WTC11 (cell line): Measurements from ENCODE around the gene NFE2L3. TPM values are rescaled to one million over a fixed set of nuclear protein-coding genes. Genes with fewer than 3 reads are reported as not detected.

Source experiments
- ATAC-seq: fragments of 200-7000 bp; cut with Tn5 transposase; 2 replicates; pipeline ENCODE4 v1.10.0; 2021; ENCODE audit warnings: mild to moderate bottlenecking, moderate library complexity
- CTCF ChIA-PET: fragments of 300-600 bp; sonication (Branson Sonifier 250); formaldehyde crosslinking; loops from one replicate; lab custom pipeline; 2021; ENCODE audit warnings: antibody characterized with exemption; lab: Charles Lee
- POLR2A ChIA-PET: fragments of 350-600 bp; sonication (Branson Sonifier 250); formaldehyde crosslinking; loops from one replicate; lab custom pipeline; 2021; ENCODE audit warnings: antibody characterized with exemption; lab: Charles Lee
- DNase-seq: peaks from one replicate; pipeline ENCODE4 v3.0.0; 2021; ENCODE audit warnings: low spot score
- H3K27ac Mint-ChIP-seq: 2 replicates; pipeline ENCODE4 v1.8.0; 2021; ENCODE audit warnings: mixed read lengths
- H3K27me3 Mint-ChIP-seq: 2 replicates; pipeline ENCODE4 v1.8.0; 2021; ENCODE audit warnings: low read depth, mild to moderate bottlenecking, moderate library complexity, mixed read lengths
- H3K36me3 Mint-ChIP-seq: 2 replicates; pipeline ENCODE4 v1.8.0; 2021; ENCODE audit warnings: mixed read lengths
- H3K4me1 Mint-ChIP-seq: 2 replicates; pipeline ENCODE4 v1.8.0; 2022; ENCODE audit warnings: mixed read lengths
- H3K4me3 Mint-ChIP-seq: 2 replicates; pipeline ENCODE4 v1.8.0; 2021; ENCODE audit warnings: mild to moderate bottlenecking, moderate library complexity, mixed read lengths
- H3K9me3 Mint-ChIP-seq: 2 replicates; pipeline ENCODE4 v1.8.0; 2021; ENCODE audit warnings: mixed read lengths
- ATF1 ChIP-seq: sonication (generic); formaldehyde crosslinking; IDR thresholded peaks from 2 replicates; pipeline ENCODE4 v1.8.1; 2023; ENCODE audit warnings: mild to moderate bottlenecking, moderate library complexity, missing genetic modification reagents
- CTCF ChIP-seq: fragments of 200-600 bp; IDR thresholded peaks from 2 replicates; pipeline ENCODE4 v1.8.0; 2022; ENCODE audit warnings: antibody characterized with exemption
- FOXJ3 ChIP-seq: sonication (generic); formaldehyde crosslinking; IDR thresholded peaks from 2 replicates; pipeline ENCODE4 v1.9.0; 2021; ENCODE audit warnings: missing genetic modification reagents, mild to moderate bottlenecking, borderline replicate concordance
- FOXP4 ChIP-seq: sonication (generic); formaldehyde crosslinking; IDR thresholded peaks from 2 replicates; pipeline ENCODE4 v1.8.0; 2022; ENCODE audit warnings: mild to moderate bottlenecking, missing genetic modification reagents
- GRHL2 ChIP-seq: fragments of 250-450 bp; sonication (Bioruptor Pico); IDR thresholded peaks from 2 replicates; pipeline ENCODE4 v1.8.0; 2022; ENCODE audit warnings: mild to moderate bottlenecking, moderate library complexity; ENCODE audit not compliant: insufficient replicate concordance, severe bottlenecking
- JUN ChIP-seq: sonication (generic); formaldehyde crosslinking; IDR thresholded peaks from 2 replicates; pipeline ENCODE4 v1.8.0; 2023; ENCODE audit warnings: mild to moderate bottlenecking, missing genetic modification reagents
- NR3C1 ChIP-seq: sonication (generic); formaldehyde crosslinking; conservative IDR thresholded peaks from 2 replicates; pipeline ENCODE4 v1.8.1; 2023; ENCODE audit warnings: low read depth, mild to moderate bottlenecking, missing genetic modification reagents
- OVOL2 ChIP-seq: fragments of 250-450 bp; sonication (Bioruptor Pico); IDR thresholded peaks from 2 replicates; pipeline ENCODE4 v1.9.0; 2021; ENCODE audit warnings: mild to moderate bottlenecking, borderline replicate concordance
- PRDM15 ChIP-seq: sonication (generic); formaldehyde crosslinking; IDR thresholded peaks from 2 replicates; pipeline ENCODE4 v1.8.0; 2022; ENCODE audit warnings: missing genetic modification reagents
- PREB ChIP-seq: sonication (generic); formaldehyde crosslinking; IDR thresholded peaks from 2 replicates; pipeline ENCODE4 v1.8.1; 2022; ENCODE audit warnings: mild to moderate bottlenecking, missing genetic modification reagents, moderate library complexity, borderline replicate concordance
- TEAD1 ChIP-seq: sonication (generic); formaldehyde crosslinking; IDR thresholded peaks from 2 replicates; pipeline ENCODE4 v1.8.0; 2022; ENCODE audit warnings: mild to moderate bottlenecking, missing genetic modification reagents
- TEAD4 ChIP-seq: sonication (generic); formaldehyde crosslinking; IDR thresholded peaks from 2 replicates; pipeline ENCODE4 v1.8.0; 2022; ENCODE audit warnings: mild to moderate bottlenecking, missing genetic modification reagents
- ZMAT4 ChIP-seq: fragments of 250-450 bp; sonication (Bioruptor Pico); IDR thresholded peaks from 2 replicates; pipeline ENCODE4 v1.9.0; 2021; ENCODE audit warnings: mild to moderate bottlenecking
- ZNF138 ChIP-seq: sonication (generic); formaldehyde crosslinking; conservative IDR thresholded peaks from 2 replicates; pipeline ENCODE4 v1.8.1; 2022; ENCODE audit warnings: mild to moderate bottlenecking, moderate library complexity, missing genetic modification reagents
- ZNF263 ChIP-seq: sonication (generic); formaldehyde crosslinking; IDR thresholded peaks from 2 replicates; pipeline ENCODE4 v1.8.1; 2022; ENCODE audit warnings: low read depth, mild to moderate bottlenecking, moderate library complexity, missing genetic modification reagents
- ZNF416 ChIP-seq: fragments of 250-450 bp; sonication (Bioruptor Pico); IDR thresholded peaks from 2 replicates; pipeline ENCODE4 v1.9.0; 2021; ENCODE audit warnings: mild to moderate bottlenecking, inconsistent platforms
- ZNF671 ChIP-seq: fragments of 250-450 bp; sonication (Bioruptor Pico); IDR thresholded peaks from 2 replicates; pipeline ENCODE4 v1.8.0; 2021; ENCODE audit warnings: mild to moderate bottlenecking
- total RNA-seq: library from RNA; stranded (reverse); gene quantifications from 3 replicates; pipeline ENCODE4 v1.2.3, GENCODE V29; 2021
- TF ChIP-seq, protein P1 (sequence below): sonication (generic); formaldehyde crosslinking; IDR thresholded peaks from 2 replicates; pipeline ENCODE4 v1.8.1; 2022; ENCODE audit warnings: mild to moderate bottlenecking, moderate library complexity, missing genetic modification reagents
- TF ChIP-seq, protein P2 (sequence below): sonication (generic); formaldehyde crosslinking; IDR thresholded peaks from 2 replicates; pipeline ENCODE4 v1.8.1; 2023; ENCODE audit warnings: mild to moderate bottlenecking, missing genetic modification reagents, moderate library complexity

Gene NFE2L3
- total RNA-seq, 1 experiment from 2014 or later: 66.8 TPM

GRCh38 chr7:26198133-26198780 is 46.3 kb downstream of the NFE2L3 start:
- DNase-seq (no peak), ATAC-seq (no peak)
- ChIA-PET CTCF (interaction anchor here (0.7 to 1.1 kb wide), 5 partner anchors 11 to 305 kb away, joined by 3 to 6 read pairs (median 3); no protein-coding TSS in a partner anchor), POLR2A (interaction anchor here (0.5 to 4.5 kb wide), 4 partner anchors 9 to 151 kb away, joined by 3 to 35 read pairs (median 6); partner anchors contain the start of gene NFE2L3)
- Mint-ChIP-seq H3K27ac (peak overlapping the region; percentile 100), H3K9me3 (no peaks in the 10 kb centered on the region), H3K4me3 (peak overlapping the region; percentile 100), H3K4me1 (peaks cover 41% of the 10 kb centered on the region), H3K36me3 (peaks cover 73% of the 10 kb centered on the region), H3K27me3 (peaks cover 3% of the 10 kb centered on the region)
- TF ChIP-seq ATF1 (CRISPR knock-in tag): no peak
- TF ChIP-seq ZNF416 (CRISPR knock-in tag): 0 out of 2 replicates have a peak, but pooled peaks have one; percentile 62
- no peak for TF ChIP-seq TEAD1 (CRISPR knock-in tag)
- TF ChIP-seq CTCF: peak; percentile 74
- TF ChIP-seq ZMAT4: no peak

DNA sequence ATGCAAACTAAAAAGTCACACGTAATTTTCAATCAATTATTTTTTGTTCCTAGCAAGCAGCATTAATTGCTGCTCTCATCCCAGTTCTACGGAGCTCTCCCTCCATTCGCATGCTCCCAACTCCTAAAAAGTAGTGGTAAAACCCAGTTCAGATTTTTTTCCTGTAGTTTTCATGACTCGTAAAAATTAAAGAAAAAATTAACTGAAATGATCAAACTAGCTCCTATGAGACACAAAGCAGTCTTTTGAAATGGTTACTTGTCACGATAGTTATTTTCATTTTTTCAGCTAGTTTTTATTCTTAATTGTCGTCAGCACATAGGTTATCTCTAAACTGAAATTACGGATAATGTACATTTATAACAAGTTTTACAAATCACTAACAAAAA is 46.8 kb downstream of the NFE2L3 start:
- peaks cover 40% of the 10 kb centered on the region for H3K4me1 Mint-ChIP-seq
- POLR2A ChIA-PET: interaction anchor here (0.5 to 4.5 kb wide), 4 partner anchors 9 to 151 kb away, joined by 3 to 35 read pairs (median 6); partner anchors contain the start of gene NFE2L3
- no peak for ATAC-seq
- TF ChIP-seq PREB (no peak), ZNF263 (CRISPR knock-in tag) (no peak), TEAD4 (CRISPR knock-in tag) (no peak), ZNF671 (0 out of 2 replicates have a peak, but pooled peaks have one; percentile 22), FOXJ3 (CRISPR knock-in tag) (no peak), JUN (no peak)
- TF ChIP-seq, all 79 proteins: peak for 1
- H3K36me3 Mint-ChIP-seq: peaks cover 73% of the 10 kb centered on the region
- H3K9me3 Mint-ChIP-seq: no peaks in the 10 kb centered on the region
- peaks cover 3% of the 10 kb centered on the region for H3K27me3 Mint-ChIP-seq
- H3K4me3 Mint-ChIP-seq: peak overlapping the region; percentile 100
- DNase-seq: no peak
- peak overlapping the region; percentile 100 for H3K27ac Mint-ChIP-seq
- CTCF ChIA-PET: interaction anchor here (0.7 to 1.1 kb wide), 5 partner anchors 12 to 306 kb away, joined by 3 to 6 read pairs (median 3); no protein-coding TSS in a partner anchor

- peak overlapping the region; percentile 100 for H3K4me3 Mint-ChIP-seq
- H3K36me3 Mint-ChIP-seq: peaks cover 72% of the 10 kb centered on the region
- POLR2A ChIA-PET: interaction anchor here (0.6 to 4.5 kb wide), 13 partner anchors 8 to 343 kb away, joined by 3 to 35 read pairs (median 4); partner anchors contain the start of genes NFE2L3 and SNX10
- no peak for ATAC-seq
- CTCF ChIA-PET: interaction anchor here (1.1 kb wide), 3 partner anchors 12 to 306 kb away, joined by 3 to 6 read pairs (median 4); no protein-coding TSS in a partner anchor
- peaks cover 3% of the 10 kb centered on the region for H3K27me3 Mint-ChIP-seq
- H3K9me3 Mint-ChIP-seq: no peaks in the 10 kb centered on the region
- peaks cover 40% of the 10 kb centered on the region for H3K4me1 Mint-ChIP-seq
- H3K27ac Mint-ChIP-seq: peak overlapping the region; percentile 100
- peak; percentile 46 for DNase-seq
- no peak for TF ChIP-seq FOXP4 (CRISPR knock-in tag)
- TF ChIP-seq GRHL2 (CRISPR knock-in tag): no peak
- TF ChIP-seq, protein P1, sequence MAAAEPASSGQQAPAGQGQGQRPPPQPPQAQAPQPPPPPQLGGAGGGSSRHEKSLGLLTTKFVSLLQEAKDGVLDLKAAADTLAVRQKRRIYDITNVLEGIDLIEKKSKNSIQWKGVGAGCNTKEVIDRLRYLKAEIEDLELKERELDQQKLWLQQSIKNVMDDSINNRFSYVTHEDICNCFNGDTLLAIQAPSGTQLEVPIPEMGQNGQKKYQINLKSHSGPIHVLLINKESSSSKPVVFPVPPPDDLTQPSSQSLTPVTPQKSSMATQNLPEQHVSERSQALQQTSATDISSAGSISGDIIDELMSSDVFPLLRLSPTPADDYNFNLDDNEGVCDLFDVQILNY (CRISPR knock-in tag): no peak
- TF ChIP-seq NR3C1: no peak
- TF ChIP-seq ZNF138 (CRISPR knock-in tag): no peak
- TF ChIP-seq OVOL2 (CRISPR knock-in tag): no peak
- TF ChIP-seq, protein P2, sequence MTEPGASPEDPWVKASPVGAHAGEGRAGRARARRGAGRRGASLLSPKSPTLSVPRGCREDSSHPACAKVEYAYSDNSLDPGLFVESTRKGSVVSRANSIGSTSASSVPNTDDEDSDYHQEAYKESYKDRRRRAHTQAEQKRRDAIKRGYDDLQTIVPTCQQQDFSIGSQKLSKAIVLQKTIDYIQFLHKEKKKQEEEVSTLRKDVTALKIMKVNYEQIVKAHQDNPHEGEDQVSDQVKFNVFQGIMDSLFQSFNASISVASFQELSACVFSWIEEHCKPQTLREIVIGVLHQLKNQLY (CRISPR knock-in tag): no peak
- TF ChIP-seq PRDM15 (CRISPR knock-in tag): no peak
These were observed 47.5 kb downstream of the NFE2L3 start for GRCh38 chr7:26199301-26200037.
